Activated CD8-positive, alpha-beta T cell treated with anti-CD3 and anti-CD28 coated beads, Interleukin-2, amount 10 ng/mL, durations not matched to agents 7 days and 5 days (primary cell): Measurements from ENCODE around the gene SOX5. TPM values are rescaled to one million over a fixed set of nuclear protein-coding genes. Genes with fewer than 3 reads are reported as not detected.
"Not testable (repeated sequence)": the region's sequence is repeated elsewhere in the genome, so short reads cannot be mapped to it uniquely, and the experiment has no call there.

ENCODE experiments used
- ATAC-seq: fragments of 150-1000 bp; cut with Tn5 transposase; one replicate; pipeline ENCODE4 v1.10.0; 2021; ENCODE audit warnings: moderate library complexity
- CTCF ChIA-PET: fragments of 350-600 bp; sonication (Branson Sonifier 250); formaldehyde crosslinking; loops from one replicate; lab custom pipeline; 2021; ENCODE audit warnings: antibody characterized with exemption; lab: Charles Lee
- POLR2A ChIA-PET: fragments of 350-600 bp; sonication (Branson Sonifier 250); formaldehyde crosslinking; loops from one replicate; lab custom pipeline; 2021; ENCODE audit warnings: antibody characterized with exemption; lab: Charles Lee
- DNase-seq: peaks from one replicate; pipeline ENCODE4 v3.0.0-alpha.2; 2020
- H3K27ac Mint-ChIP-seq: one replicate; pipeline ENCODE4 v1.8.0; 2021; ENCODE audit warnings: mild to moderate bottlenecking, mixed read lengths
- H3K27me3 Mint-ChIP-seq: one replicate; pipeline ENCODE4 v1.8.0; 2021; ENCODE audit warnings: low read depth, mixed read lengths
- H3K36me3 Mint-ChIP-seq: one replicate; pipeline ENCODE4 v1.8.0; 2021; ENCODE audit warnings: low read depth, mixed read lengths
- H3K4me1 Mint-ChIP-seq: one replicate; pipeline ENCODE4 v1.8.0; 2021; ENCODE audit warnings: low read depth, mixed read lengths
- H3K4me3 Mint-ChIP-seq: one replicate; pipeline ENCODE4 v1.8.0; 2021; ENCODE audit warnings: mild to moderate bottlenecking, mixed read lengths
- H3K9me3 Mint-ChIP-seq: one replicate; pipeline ENCODE4 v1.8.0; 2022; ENCODE audit warnings: mixed read lengths; ENCODE audit not compliant: insufficient read depth
- total RNA-seq, 2 experiments: library from RNA; stranded (reverse); gene quantifications; one replicate each; pipeline ENCODE4 v1.2.3, GENCODE V29; 2021

SOX5 gene
- total RNA-seq, 2 experiments from 2014 or later = not detected

DNA sequence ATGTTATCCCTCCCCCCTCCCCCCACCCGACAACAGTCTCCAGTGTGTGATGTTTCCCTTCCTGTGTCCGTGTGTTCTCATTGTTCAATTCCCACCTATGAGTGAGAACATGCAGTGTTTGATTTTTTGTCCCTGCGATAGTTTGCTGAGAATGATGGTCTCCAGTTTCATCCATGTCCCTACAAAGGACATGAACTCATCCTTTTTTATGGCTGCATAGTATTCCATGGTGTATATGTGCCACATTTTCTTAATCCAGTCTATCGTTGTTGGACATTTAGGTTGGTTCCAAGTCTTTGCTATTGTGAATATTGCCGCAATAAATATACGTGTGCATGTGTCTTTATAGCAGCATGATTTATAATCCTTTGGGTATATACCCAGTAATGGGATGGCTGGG, 433.7 kb downstream of the SOX5 start:
- H3K27ac Mint-ChIP-seq, CTCF ChIA-PET, H3K27me3 Mint-ChIP-seq, POLR2A ChIA-PET, ATAC-seq, H3K9me3 Mint-ChIP-seq, DNase-seq, H3K4me3 Mint-ChIP-seq, H3K36me3 Mint-ChIP-seq, H3K4me1 Mint-ChIP-seq: not testable (repeated sequence)

DNA sequence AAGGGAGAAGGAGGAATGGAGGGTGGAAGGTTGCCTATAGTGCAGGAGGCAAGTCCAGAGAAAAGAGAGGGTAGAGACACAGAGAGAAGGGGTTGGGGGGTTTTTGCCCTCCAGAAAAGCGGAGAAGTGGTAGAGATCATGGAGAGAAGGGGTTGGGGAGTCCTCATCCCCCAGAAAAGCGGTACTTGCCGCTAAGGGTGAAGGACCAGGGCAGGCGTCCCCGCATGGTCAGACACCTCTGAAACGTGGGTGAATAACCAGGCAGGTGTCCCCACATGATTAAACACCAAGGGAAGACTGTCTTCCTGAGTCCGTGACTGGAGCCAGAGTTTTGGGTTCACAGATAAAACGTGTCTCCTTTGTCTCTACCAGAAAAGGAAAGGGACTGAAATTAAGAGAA, 439.0 kb downstream of the SOX5 start:
- Mint-ChIP-seq H3K4me1 (no peaks in the 10 kb centered on the region), H3K27me3 (no peaks in the 10 kb centered on the region), H3K27ac (no peak overlapping the region), H3K9me3 (peaks cover 6% of the 10 kb centered on the region), H3K36me3 (no peaks in the 10 kb centered on the region), H3K4me3 (no peak overlapping the region)
- ATAC-seq (no peak), DNase-seq (no peak)
- ChIA-PET POLR2A (no interaction called here), CTCF (no interaction called here)

DNA sequence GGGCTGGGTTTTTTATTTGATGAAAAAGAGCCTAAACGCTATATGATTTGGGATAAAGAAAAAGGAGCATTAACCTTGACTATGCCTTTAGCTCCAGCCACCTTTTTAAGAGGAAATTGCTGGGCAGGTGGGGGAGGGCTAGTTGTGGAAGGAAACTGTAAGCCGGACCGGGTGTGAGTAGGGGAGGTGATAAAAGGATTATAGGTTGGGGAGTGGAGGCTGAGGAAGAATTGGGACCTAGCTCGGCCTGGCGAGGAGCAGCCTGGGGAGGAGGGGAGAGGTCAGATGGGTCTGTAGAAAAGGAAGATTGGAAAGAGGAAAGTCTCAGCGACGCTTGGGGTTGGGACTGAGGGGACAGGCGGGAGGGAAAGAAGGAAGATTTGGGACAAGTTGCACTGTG, 439.6 kb downstream of the SOX5 start:
- H3K4me3 Mint-ChIP-seq, ATAC-seq, H3K4me1 Mint-ChIP-seq, POLR2A ChIA-PET, CTCF ChIA-PET, H3K27me3 Mint-ChIP-seq, H3K36me3 Mint-ChIP-seq, H3K9me3 Mint-ChIP-seq, DNase-seq, H3K27ac Mint-ChIP-seq: not testable (repeated sequence)

DNA sequence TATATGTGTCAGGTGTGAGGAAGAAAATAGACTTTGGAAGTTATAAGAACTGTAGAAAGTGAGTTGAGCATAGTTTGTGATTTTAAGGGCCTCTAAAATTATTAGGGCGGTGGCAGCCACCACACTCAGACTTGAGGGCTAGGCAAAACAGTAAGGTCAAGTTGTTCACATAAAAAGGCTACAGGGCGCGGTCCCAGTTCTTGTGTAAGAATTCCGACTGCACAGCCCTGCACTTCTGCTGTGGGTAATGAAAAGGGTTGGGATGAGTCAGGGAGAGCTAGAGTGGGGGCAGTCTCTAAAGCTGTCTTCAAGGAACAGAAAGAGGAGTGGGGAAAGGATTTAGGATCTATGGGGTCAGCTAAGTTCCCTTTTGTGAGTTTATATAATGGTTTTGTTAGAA, 441.7 kb downstream of the SOX5 start:
- CTCF ChIA-PET, H3K27ac Mint-ChIP-seq, H3K36me3 Mint-ChIP-seq, H3K27me3 Mint-ChIP-seq, H3K4me1 Mint-ChIP-seq, ATAC-seq, POLR2A ChIA-PET, H3K9me3 Mint-ChIP-seq, DNase-seq, H3K4me3 Mint-ChIP-seq: not testable (repeated sequence)

DNA sequence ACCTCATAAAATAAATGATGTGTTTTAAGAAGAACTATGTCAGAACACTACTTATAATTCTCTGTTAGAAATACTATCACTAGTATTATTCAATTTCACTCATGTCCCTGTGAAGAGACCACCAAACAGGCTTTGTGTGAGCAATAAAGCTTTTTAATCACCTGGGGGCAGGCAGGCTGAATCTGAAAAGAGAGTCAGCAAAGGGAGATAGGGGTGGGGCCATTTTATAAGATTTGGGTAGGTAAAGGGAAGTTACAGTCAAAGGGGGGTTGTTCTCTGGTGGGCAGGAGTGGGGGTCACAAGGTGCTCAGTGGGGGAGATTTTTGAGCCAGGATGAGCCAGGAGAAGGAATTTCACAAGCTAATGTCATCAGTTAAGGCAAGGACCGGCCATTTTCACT, 443.7 kb downstream of the SOX5 start:
- POLR2A ChIA-PET, H3K27ac Mint-ChIP-seq, H3K4me1 Mint-ChIP-seq, H3K4me3 Mint-ChIP-seq, H3K9me3 Mint-ChIP-seq, ATAC-seq, CTCF ChIA-PET, DNase-seq, H3K36me3 Mint-ChIP-seq, H3K27me3 Mint-ChIP-seq: not testable (repeated sequence)

DNA sequence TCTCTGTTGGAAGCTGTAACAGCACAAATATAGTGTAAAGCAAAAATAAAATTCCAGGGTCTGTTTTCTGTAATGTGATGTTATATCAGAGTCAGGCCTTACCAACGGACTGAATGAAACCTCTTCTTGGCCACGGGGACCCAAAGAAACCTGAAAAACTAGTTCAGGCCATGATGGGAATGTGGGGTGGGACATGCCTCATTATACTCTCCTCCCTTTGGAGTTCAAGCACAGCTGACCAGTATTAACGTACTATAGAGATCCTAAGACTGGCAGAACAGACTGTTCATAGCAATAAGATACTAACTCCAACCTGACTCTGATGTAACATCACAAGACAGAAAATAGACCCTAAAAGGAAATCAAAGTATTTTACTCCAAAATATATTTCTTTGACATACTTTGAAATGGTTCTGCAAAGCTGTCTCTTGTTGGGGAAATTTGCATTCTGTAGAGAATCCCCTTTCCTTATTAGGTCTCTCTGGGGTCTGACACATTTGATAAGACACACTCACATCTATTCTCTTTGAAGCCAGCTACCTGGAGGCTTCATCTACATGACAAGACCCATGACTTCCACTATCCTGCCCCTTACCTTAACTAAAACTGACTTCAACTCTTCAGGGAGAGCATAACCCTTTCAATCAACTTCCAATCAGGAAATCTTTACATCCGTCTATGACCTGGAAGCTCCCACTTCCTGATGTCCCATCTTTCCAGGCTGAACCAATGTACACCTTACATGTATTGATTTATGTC, 444.6 kb downstream of the SOX5 start:
- Mint-ChIP-seq H3K9me3 (no peaks in the 10 kb centered on the region), H3K36me3 (no peaks in the 10 kb centered on the region), H3K4me3 (no peak overlapping the region), H3K27me3 (no peaks in the 10 kb centered on the region), H3K4me1 (no peaks in the 10 kb centered on the region), H3K27ac (no peak overlapping the region)
- no peak for ATAC-seq
- CTCF ChIA-PET = no interaction called here
- no peak for DNase-seq
- POLR2A ChIA-PET = no interaction called here

DNA sequence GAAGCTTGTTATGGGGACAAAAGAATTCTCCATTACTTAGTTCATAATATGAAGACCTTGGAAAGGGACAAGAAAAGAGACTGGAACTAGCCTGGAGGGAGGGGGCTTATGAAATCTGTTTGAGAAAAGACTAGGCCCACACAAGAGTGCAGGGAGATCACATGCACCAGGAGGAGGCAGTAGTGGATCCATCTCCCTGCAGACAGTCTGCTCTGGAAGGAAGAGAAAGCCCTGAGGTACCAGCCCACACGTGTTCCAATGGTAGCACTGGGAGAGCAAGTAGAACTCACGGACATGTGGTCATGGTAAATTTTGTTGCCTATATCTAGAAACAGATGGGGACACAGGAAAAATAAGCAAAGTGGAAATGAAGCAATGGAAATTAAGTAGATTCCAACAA, 445.4 kb downstream of the SOX5 start:
- Mint-ChIP-seq H3K4me1 (no peaks in the 10 kb centered on the region), H3K27me3 (no peaks in the 10 kb centered on the region), H3K27ac (no peak overlapping the region), H3K9me3 (peaks cover 1% of the 10 kb centered on the region), H3K4me3 (no peak overlapping the region), H3K36me3 (no peaks in the 10 kb centered on the region)
- no peak for ATAC-seq
- no peak for DNase-seq
- ChIA-PET CTCF (no interaction called here), POLR2A (no interaction called here)

DNA sequence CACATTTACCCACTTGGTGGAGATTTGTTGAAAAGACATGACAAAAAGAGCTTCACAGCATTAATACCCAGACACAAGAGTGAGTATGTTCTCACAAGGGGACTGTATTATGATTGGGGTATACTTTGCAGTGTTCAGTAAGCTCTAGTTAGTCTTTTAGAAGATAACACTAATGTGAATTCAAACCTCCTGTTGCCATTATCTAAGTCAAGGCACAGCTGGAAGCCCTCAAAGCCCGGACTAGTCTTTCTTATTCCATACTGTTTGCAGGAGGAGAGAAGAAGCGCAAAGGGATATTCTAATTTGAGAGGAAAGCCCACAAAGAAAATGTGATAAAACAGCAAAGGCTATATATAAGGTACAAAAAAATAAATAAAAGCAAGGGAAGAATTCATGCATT, 445.9 kb downstream of the SOX5 start:
- Mint-ChIP-seq H3K36me3 (no peaks in the 10 kb centered on the region), H3K9me3 (peaks cover 3% of the 10 kb centered on the region), H3K4me1 (no peaks in the 10 kb centered on the region), H3K27ac (no peak overlapping the region), H3K27me3 (no peaks in the 10 kb centered on the region), H3K4me3 (no peak overlapping the region)
- ChIA-PET CTCF (no interaction called here), POLR2A (no interaction called here)
- DNase-seq (no peak), ATAC-seq (no peak)

DNA sequence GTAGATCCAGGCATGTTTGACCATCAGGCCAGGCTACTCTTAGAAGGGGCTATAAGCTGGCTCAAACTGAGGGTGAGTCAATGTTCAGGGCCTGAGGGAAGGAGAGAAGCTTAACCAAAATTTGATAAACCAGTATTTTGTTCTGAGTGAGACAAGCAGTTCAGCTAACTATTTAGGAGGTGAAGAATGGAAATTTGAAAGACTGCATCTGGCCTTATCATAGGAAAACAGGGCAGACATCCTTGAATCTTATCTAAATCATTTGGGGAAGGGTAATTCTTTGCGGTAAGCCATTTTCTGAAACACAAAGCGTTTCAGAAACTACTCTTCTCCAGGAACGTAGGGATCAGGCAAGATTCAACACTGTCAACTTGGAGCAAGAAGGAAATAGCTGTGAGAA, 447.2 kb downstream of the SOX5 start:
- Mint-ChIP-seq H3K27ac (no peak overlapping the region), H3K36me3 (no peaks in the 10 kb centered on the region), H3K9me3 (peaks cover 3% of the 10 kb centered on the region), H3K4me3 (no peak overlapping the region), H3K27me3 (no peaks in the 10 kb centered on the region), H3K4me1 (no peaks in the 10 kb centered on the region)
- ATAC-seq = no peak
- DNase-seq = no peak
- CTCF ChIA-PET = no interaction called here
- POLR2A ChIA-PET = no interaction called here

DNA sequence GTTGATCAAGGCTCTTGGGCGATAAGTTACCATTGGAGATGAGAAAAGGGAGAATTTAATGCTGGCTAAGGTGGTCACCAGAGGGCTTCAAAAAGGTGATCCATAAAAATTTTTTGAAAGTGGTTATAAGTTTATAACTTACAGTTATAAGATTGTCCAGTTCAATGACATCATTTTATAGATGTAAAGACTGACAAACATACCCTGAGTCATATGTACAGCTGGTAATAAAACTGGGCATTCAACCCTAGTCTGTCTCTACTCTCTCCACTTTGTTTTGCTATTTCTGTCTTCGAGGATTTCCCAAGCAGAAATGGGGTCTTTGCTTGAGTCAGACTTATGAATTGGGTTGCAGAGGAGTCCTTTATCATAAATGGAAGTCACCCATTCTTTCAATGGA, 454.0 kb downstream of the SOX5 start:
- DNase-seq (no peak), ATAC-seq (no peak)
- ChIA-PET CTCF (no interaction called here), POLR2A (no interaction called here)
- peaks cover 3% of the 10 kb centered on the region for H3K9me3 Mint-ChIP-seq
- H3K27ac Mint-ChIP-seq = no peak overlapping the region
- no peaks in the 10 kb centered on the region for H3K4me1 Mint-ChIP-seq
- H3K27me3 Mint-ChIP-seq = no peaks in the 10 kb centered on the region
- no peaks in the 10 kb centered on the region for H3K36me3 Mint-ChIP-seq
- no peak overlapping the region for H3K4me3 Mint-ChIP-seq

DNA sequence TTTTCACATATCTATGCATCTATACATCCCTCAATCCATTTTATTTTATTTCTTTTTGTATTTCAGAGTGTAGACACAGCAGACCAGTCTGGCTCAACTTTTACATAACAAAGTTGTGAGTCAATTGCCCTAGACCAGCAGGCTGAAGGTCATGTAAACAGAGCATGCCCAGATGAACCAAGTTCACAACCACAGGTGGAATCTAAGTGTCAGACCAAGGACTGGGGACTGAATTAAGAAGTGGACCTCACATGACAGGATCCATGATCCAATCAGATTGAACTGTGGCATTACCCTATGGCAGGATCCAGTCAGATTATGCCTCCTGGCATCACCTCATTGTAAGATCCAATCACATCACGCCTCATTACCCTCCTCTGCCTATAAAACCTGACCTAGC, 455.8 kb downstream of the SOX5 start:
- ChIA-PET POLR2A (no interaction called here), CTCF (no interaction called here)
- no peaks in the 10 kb centered on the region for H3K4me1 Mint-ChIP-seq
- no peak for DNase-seq
- ATAC-seq = no peak
- H3K4me3 Mint-ChIP-seq = no peak overlapping the region
- no peaks in the 10 kb centered on the region for H3K36me3 Mint-ChIP-seq
- no peaks in the 10 kb centered on the region for H3K27me3 Mint-ChIP-seq
- no peak overlapping the region for H3K27ac Mint-ChIP-seq
- no peaks in the 10 kb centered on the region for H3K9me3 Mint-ChIP-seq

DNA sequence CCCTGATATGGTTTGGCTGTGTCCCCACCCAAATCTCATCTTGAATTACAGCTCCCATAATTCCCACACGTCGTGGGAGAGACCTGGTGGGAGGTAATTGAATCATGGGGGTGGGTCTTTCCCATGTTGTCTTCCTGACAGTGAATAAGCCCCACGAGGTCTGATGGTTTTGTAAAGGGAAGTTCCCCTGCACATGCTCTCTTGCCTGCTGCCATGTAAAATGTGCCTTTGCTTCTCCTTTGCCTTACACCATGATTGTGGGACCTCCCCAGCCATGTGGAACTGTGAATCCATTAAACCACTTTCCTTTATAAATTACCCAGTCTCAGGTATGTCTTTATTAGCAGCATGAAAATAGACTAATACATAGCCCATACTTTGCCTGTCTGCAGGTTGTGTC, 458.4 kb downstream of the SOX5 start:
- not testable (repeated sequence) for ATAC-seq

DNA sequence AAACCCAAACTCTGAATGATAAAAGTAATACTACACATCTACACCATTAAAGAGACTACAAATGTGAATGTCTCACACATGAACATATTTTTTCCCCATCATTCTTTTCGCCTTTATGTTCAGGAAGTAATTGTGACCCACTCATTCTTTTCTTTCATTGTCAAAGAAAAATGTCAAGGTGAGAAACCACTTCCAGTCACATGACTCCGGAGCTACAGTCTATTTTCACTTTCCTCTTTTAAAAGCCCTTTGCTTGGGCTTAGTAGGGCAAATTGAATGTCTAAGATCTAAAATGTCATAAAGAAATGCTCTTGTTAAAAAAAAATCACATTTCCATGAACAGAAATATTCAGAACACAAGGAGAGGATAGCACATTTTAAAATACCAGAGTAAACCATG, 461.3 kb downstream of the SOX5 start:
- ATAC-seq (no peak), DNase-seq (no peak)
- CTCF ChIA-PET = no interaction called here
- H3K27ac Mint-ChIP-seq = no peak overlapping the region
- H3K4me1 Mint-ChIP-seq = no peaks in the 10 kb centered on the region
- H3K9me3 Mint-ChIP-seq = peaks cover 5% of the 10 kb centered on the region
- H3K4me3 Mint-ChIP-seq = no peak overlapping the region
- POLR2A ChIA-PET = no interaction called here
- no peaks in the 10 kb centered on the region for H3K27me3 Mint-ChIP-seq
- no peaks in the 10 kb centered on the region for H3K36me3 Mint-ChIP-seq

More for the DNA sequence above, 458.4 kb downstream of the SOX5 start:
- H3K27ac Mint-ChIP-seq, H3K9me3 Mint-ChIP-seq, POLR2A ChIA-PET, H3K4me1 Mint-ChIP-seq, DNase-seq, CTCF ChIA-PET, H3K27me3 Mint-ChIP-seq, H3K4me3 Mint-ChIP-seq, H3K36me3 Mint-ChIP-seq: not testable (repeated sequence)
